Ascending aorta (tissue), 2 donors: Measurements from ENCODE around the gene UGT1A6. TPM values are rescaled to one million over a fixed set of nuclear protein-coding genes. Genes with fewer than 3 reads are reported as not detected.
"Not testable (repeated sequence)": the region's sequence is repeated elsewhere in the genome, so short reads cannot be mapped to it uniquely, and the experiment has no call there.

Experiments used
- DNase-seq, 2 donors: peaks; one replicate each; pipeline ENCODE4 v3.0.0-alpha.2; 2019; ENCODE audit warnings: low spot score in 2 of 2
- H3K27ac ChIP-seq, 2 donors: fragments of 200-600 bp; sonication (generic); one replicate each; pipeline ENCODE4 v1.5.1; 2016 to 2017; ENCODE audit warnings: mild to moderate bottlenecking in 1 of 2
- H3K27me3 ChIP-seq: fragments of 200-600 bp; sonication (generic); one replicate; pipeline ENCODE4 v1.5.1; 2017
- H3K36me3 ChIP-seq, 2 donors: fragments of 200-600 bp; sonication (generic); one replicate each; pipeline ENCODE4 v1.5.1; 2016
- H3K4me1 ChIP-seq, 2 donors: fragments of 200-600 bp; sonication (generic); one replicate each; pipeline ENCODE4 v1.5.1; 2016 to 2017; ENCODE audit warnings: mild to moderate bottlenecking in 1 of 2
- H3K4me3 ChIP-seq, 2 donors: fragments of 200-600 bp; sonication (generic); one replicate each; pipeline ENCODE4 v1.5.1; 2016 to 2017; ENCODE audit warnings: mild to moderate bottlenecking in 1 of 2
- H3K9me3 ChIP-seq, 2 donors: fragments of 200-600 bp; sonication (generic); one replicate each; pipeline ENCODE4 v1.5.1; 2016
- intact Hi-C: fragments of 100-400 bp; cut with DNase I; formaldehyde crosslinking; loops from one replicate; pipeline ENCODE4 v1.15.1; 2023
- total RNA-seq: library from RNA; depleted of rRNA; stranded (reverse); fragments of >200 nt; gene quantifications from one replicate; pipeline ENCODE4 v1.1.0, GENCODE V29; 2016
- TF ChIP-seq, protein P1 (sequence below), 3 experiments: fragments of 200-600 bp in 2 of 3; fragments of 450-650 bp in 1 of 3; sonication (generic) in 2 of 3; IDR thresholded peaks; one replicate each; pipeline ENCODE4 v1.5.1; 2016 to 2019; ENCODE audit warnings: antibody characterized with exemption in 3 of 3, mild to moderate bottlenecking in 1 of 3, moderate library complexity in 1 of 3

UGT1A6 gene
- total RNA-seq, result 10.6 TPM

DNA sequence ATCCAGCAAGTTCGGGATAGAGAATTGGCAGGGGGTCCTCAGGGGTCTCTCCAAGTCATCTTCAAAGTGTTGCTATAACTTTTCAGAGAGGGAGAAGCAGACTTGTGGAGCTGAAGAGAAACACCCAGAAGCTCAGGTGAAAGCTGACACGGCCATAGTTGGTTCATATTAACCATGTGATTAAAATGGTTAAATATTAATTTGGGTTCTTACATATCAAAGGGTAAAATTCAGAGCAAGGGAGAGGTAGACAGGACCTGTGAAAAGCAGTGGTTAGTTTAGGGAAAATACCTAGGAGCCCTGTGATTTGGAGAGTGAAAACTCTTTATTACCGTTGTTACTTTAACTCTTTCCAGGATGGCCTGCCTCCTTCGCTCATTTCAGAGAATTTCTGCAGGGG is at the start of gene UGT1A6:
Gene UGT1A6, plus strand, starts transcription at position 243 of the 400 bp plus-strand sequence. Its CDS starts 115 bp downstream, at position 358.
- Histone ChIP-seq H3K36me3 (no peaks in the 10 kb centered on the region), H3K9me3 (no peaks in the 10 kb centered on the region), H3K27me3 (no peaks in the 10 kb centered on the region), H3K4me1 (no peaks in the 10 kb centered on the region), H3K4me3 (no peak within 1 kb of the TSS), H3K27ac (no peak within 1 kb of the TSS)
- DNase-seq, result no peak
- TF ChIP-seq, protein P1, sequence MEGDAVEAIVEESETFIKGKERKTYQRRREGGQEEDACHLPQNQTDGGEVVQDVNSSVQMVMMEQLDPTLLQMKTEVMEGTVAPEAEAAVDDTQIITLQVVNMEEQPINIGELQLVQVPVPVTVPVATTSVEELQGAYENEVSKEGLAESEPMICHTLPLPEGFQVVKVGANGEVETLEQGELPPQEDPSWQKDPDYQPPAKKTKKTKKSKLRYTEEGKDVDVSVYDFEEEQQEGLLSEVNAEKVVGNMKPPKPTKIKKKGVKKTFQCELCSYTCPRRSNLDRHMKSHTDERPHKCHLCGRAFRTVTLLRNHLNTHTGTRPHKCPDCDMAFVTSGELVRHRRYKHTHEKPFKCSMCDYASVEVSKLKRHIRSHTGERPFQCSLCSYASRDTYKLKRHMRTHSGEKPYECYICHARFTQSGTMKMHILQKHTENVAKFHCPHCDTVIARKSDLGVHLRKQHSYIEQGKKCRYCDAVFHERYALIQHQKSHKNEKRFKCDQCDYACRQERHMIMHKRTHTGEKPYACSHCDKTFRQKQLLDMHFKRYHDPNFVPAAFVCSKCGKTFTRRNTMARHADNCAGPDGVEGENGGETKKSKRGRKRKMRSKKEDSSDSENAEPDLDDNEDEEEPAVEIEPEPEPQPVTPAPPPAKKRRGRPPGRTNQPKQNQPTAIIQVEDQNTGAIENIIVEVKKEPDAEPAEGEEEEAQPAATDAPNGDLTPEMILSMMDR (IDR thresholded peaks at IDR 0.05), result no peak
- intact Hi-C loops, result no loop called here

DNA sequence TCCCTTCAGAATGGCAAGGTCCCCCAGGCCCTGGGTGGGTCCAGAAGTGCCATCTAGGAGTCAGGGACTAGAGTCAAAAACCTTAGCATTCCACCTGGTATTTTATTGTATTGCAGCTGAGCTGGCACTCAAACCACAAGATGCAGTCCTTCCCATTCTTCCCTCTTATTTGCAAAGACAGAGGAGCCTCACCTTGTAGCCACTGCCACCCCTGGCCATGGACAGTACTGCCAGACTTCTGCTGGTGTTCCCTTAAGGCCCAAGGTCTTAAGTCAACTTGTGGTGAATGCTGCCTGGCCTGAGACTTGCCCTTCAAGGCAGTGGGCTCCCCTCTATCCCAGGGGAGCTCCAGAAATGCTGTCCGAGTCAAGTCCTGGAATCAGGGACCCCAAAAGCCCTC is 49.6 kb upstream of the UGT1A6 start:
- peaks cover 0 to 6% of the 10 kb centered on the region in 2 donors for H3K9me3 ChIP-seq
- no peak for DNase-seq

DNA sequence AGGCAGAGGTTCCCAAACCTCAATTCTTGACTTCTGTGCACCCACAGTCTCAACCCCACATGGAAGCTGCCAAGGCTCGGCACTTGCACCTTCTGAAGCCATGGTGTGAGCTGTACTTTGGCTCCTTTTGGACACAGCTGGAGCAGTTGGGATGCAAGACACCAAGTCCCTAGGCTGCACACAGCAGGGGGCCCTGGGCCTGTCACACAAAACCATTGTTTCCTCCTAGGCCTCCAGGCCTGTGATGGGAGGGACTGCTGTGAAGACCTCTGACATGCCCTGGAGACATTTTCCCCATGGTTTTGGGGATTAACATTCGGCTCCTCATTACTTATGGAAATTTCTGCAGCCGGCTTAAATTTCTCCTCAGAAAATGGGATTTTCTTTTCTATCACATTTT is 46.7 kb upstream of the UGT1A6 start:
- H3K36me3 ChIP-seq, intact Hi-C loops, H3K4me1 ChIP-seq, H3K4me3 ChIP-seq, DNase-seq, H3K27me3 ChIP-seq, H3K27ac ChIP-seq, H3K9me3 ChIP-seq: not testable (repeated sequence)

More for the DNA sequence above, 49.6 kb upstream of the UGT1A6 start:
- Histone ChIP-seq H3K4me1 (no peaks in the 10 kb centered on the region), H3K4me3 (no peak overlapping the region), H3K27ac (no peak overlapping the region), H3K36me3 (no peaks in the 10 kb centered on the region), H3K27me3 (no peaks in the 10 kb centered on the region)
- TF ChIP-seq, protein P1 (IDR thresholded peaks at IDR 0.05), result no peak
- intact Hi-C loops, result no loop called here

DNA sequence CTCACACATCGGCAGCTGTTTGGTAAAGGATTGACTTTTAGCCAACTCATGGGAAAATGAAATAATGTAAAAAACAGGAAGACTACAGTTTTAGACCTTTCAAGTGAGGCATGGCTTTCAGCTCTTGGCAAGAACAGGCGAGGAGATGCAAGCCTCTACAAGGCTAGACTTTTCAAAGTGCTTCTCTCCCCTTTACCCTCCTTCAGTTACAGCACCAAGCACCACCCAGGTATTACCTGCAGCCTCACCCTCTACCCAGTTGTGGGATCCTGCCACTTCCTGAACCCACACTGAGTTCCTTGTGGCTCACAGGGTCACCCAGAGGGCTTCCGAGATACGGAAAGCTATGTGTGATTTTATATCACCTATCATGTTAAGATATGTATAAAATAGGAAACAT is 41.7 kb upstream of the UGT1A6 start:
- no peaks in the 10 kb centered on the region for H3K27me3 ChIP-seq
- no peak overlapping the region for H3K4me3 ChIP-seq
- H3K36me3 ChIP-seq, result no peaks in the 10 kb centered on the region
- intact Hi-C loops, result no loop called here
- H3K4me1 ChIP-seq, result no peaks in the 10 kb centered on the region
- H3K9me3 ChIP-seq, result no peaks in the 10 kb centered on the region
- TF ChIP-seq, protein P1 (IDR thresholded peaks at IDR 0.05), result no peak
- no peak overlapping the region for H3K27ac ChIP-seq
- no peak for DNase-seq

DNA sequence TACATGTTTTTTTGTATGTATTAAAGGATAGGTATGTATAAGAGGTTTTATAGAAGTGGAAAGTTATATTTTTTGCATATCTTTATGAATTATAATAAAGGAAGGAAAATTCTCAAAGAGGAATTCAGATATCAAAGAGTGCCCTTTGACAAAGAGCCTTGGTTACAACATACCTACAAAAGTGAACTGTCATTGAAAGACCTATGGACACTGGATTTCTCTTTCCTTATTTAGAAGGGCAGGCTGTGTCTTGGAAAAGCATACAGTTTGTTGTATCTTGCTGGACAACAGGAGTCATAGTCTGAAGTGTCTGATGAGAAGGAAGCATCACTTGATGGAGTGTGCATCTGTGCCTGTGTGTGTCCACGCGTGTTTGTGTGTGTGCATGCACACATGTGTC is 41.3 kb upstream of the UGT1A6 start:
- no peak for DNase-seq
- Histone ChIP-seq H3K36me3 (no peaks in the 10 kb centered on the region), H3K27me3 (no peaks in the 10 kb centered on the region), H3K9me3 (no peaks in the 10 kb centered on the region), H3K4me1 (no peaks in the 10 kb centered on the region), H3K4me3 (no peak overlapping the region), H3K27ac (no peak overlapping the region)
- intact Hi-C loops, result no loop called here
- TF ChIP-seq, protein P1 (IDR thresholded peaks at IDR 0.05), result no peak

DNA sequence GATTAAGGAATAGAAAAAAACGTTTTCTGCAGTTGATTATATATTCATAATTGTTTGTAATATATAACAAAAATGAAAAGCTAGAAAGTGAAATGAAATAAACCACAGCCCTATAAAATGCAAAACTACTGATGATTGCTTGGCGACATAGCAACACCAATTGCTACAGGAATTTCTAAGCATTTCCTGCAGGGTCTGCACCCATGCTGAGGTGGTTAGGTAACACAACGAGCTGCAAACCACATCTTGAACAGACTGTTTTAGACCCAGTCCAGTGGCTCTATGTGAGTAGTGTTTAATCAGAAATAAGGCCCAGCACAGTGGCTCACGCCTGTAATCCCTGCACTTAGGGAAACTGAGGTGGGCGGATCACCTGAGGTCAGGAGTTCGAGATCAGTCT is 38.2 kb upstream of the UGT1A6 start:
- Histone ChIP-seq H3K4me3 (no peak overlapping the region), H3K27ac (no peak overlapping the region), H3K4me1 (no peaks in the 10 kb centered on the region), H3K36me3 (no peaks in the 10 kb centered on the region), H3K9me3 (no peaks in the 10 kb centered on the region), H3K27me3 (no peaks in the 10 kb centered on the region)
- intact Hi-C loops, result no loop called here
- DNase-seq, result no peak
- TF ChIP-seq, protein P1 (IDR thresholded peaks at IDR 0.05), result no peak
